Thymus (tissue), 14 donors: Measurements from ENCODE around the gene MEIS1. TPM values are rescaled to one million over a fixed set of nuclear protein-coding genes. Genes with fewer than 3 reads are reported as not detected.
"Not testable (repeated sequence)": the region's sequence is repeated elsewhere in the genome, so short reads cannot be mapped to it uniquely, and the experiment has no call there.

ENCODE experiments used
- DNase-seq, 9 donors: peaks; one replicate each; pipeline ENCODE4 v3.0.0-alpha.2; 2013; ENCODE audit warnings: low spot score in 9 of 9, low read depth in 6 of 9, missing footprints in 1 of 9
- H3K27ac ChIP-seq, 2 donors: one replicate each; pipeline ENCODE4 v1.5.1; 2013; ENCODE audit warnings: control low read depth in 1 of 2, low read depth in 1 of 2, low read length in 1 of 2, mild to moderate bottlenecking in 1 of 2, moderate library complexity in 1 of 2
- H3K27me3 ChIP-seq, 2 donors: one replicate each; pipeline ENCODE4 v1.5.1; 2013; ENCODE audit warnings: low read length in 1 of 2; ENCODE audit not compliant: control insufficient read depth in 2 of 2, insufficient read depth in 1 of 2
- H3K36me3 ChIP-seq, 2 donors: one replicate each; pipeline ENCODE4 v1.5.1; 2013; ENCODE audit warnings: low read length in 1 of 2, mild to moderate bottlenecking in 1 of 2, moderate library complexity in 1 of 2; ENCODE audit not compliant: control insufficient read depth in 2 of 2, insufficient read depth in 2 of 2
- H3K4me1 ChIP-seq, 2 donors: one replicate each; pipeline ENCODE4 v1.5.1; 2013; ENCODE audit warnings: low read length in 2 of 2; ENCODE audit not compliant: control insufficient read depth in 2 of 2, insufficient read depth in 2 of 2
- H3K4me3 ChIP-seq, 2 donors: one replicate each; pipeline ENCODE4 v1.5.1; 2013; ENCODE audit warnings: low read length in 2 of 2, control low read depth in 1 of 2, mild to moderate bottlenecking in 1 of 2
- H3K9me3 ChIP-seq, 2 donors: one replicate each; pipeline ENCODE4 v1.5.1; 2013; ENCODE audit warnings: low read length in 1 of 2, mild to moderate bottlenecking in 1 of 2; ENCODE audit not compliant: control insufficient read depth in 2 of 2, insufficient read depth in 1 of 2
- WGBS: extraction: QIAGEN DNeasy Blood & Tissue Kit; methylation state at CpG from one replicate; pipeline ENCODE4 v1.1.7; 2013; 5-methylcytosine and 5-hydroxymethylcytosine counted together
- long read RNA-seq, 10 donors: transcript quantifications; one replicate each; lab custom pipeline, GENCODE V29; 2026
- polyA plus RNA-seq: library from polyadenylated mRNA; stranded (reverse); fragments of 200-250 nt; gene quantifications from one replicate; pipeline ENCODE4 v1.2.3, GENCODE V29; 2013
- total RNA-seq: library from RNA; stranded (reverse); fragments of 120-200 nt; gene quantifications from one replicate; pipeline ENCODE4 v1.2.4, GENCODE V29; 2013
- donor health status: healthy.

MEIS1 gene
- 9.8 TPM for total RNA-seq
- polyA plus RNA-seq: 15.5 TPM
- long read RNA-seq, donor 1: 0 reads
- long read RNA-seq, donor 2, full-length matches to known transcripts: 8 of 34 reads
- long read RNA-seq, donor 2, partial matches to known transcripts: 26 of 34 reads
- long read RNA-seq, donor 2, other reads (novel, unspliced or antisense): 0 of 34 reads
- long read RNA-seq, donor 3, full-length matches to known transcripts: 2 of 2 reads
- long read RNA-seq, donor 3, partial matches to known transcripts: 0 of 2 reads
- long read RNA-seq, donor 3, other reads (novel, unspliced or antisense): 0 of 2 reads
- long read RNA-seq, donor 4, full-length matches to known transcripts: 3 of 9 reads
- long read RNA-seq, donor 4, partial matches to known transcripts: 6 of 9 reads
- long read RNA-seq, donor 4, other reads (novel, unspliced or antisense): 0 of 9 reads
- long read RNA-seq, donor 5, full-length matches to known transcripts: 4 of 28 reads
- long read RNA-seq, donor 5, partial matches to known transcripts: 24 of 28 reads
- long read RNA-seq, donor 5, other reads (novel, unspliced or antisense): 0 of 28 reads
- long read RNA-seq, donor 6, full-length matches to known transcripts: 5 of 5 reads
- long read RNA-seq, donor 6, partial matches to known transcripts: 0 of 5 reads
- long read RNA-seq, donor 6, other reads (novel, unspliced or antisense): 0 of 5 reads
- long read RNA-seq, donor 7: 0 reads
- long read RNA-seq, donor 8, full-length matches to known transcripts: 1 of 1 reads
- long read RNA-seq, donor 8, partial matches to known transcripts: 0 of 1 reads
- long read RNA-seq, donor 8, other reads (novel, unspliced or antisense): 0 of 1 reads
- long read RNA-seq, donor 9: 0 reads
- long read RNA-seq, donor 10, full-length matches to known transcripts: 1 of 1 reads
- long read RNA-seq, donor 10, partial matches to known transcripts: 0 of 1 reads
- long read RNA-seq, donor 10, other reads (novel, unspliced or antisense): 0 of 1 reads

DNA sequence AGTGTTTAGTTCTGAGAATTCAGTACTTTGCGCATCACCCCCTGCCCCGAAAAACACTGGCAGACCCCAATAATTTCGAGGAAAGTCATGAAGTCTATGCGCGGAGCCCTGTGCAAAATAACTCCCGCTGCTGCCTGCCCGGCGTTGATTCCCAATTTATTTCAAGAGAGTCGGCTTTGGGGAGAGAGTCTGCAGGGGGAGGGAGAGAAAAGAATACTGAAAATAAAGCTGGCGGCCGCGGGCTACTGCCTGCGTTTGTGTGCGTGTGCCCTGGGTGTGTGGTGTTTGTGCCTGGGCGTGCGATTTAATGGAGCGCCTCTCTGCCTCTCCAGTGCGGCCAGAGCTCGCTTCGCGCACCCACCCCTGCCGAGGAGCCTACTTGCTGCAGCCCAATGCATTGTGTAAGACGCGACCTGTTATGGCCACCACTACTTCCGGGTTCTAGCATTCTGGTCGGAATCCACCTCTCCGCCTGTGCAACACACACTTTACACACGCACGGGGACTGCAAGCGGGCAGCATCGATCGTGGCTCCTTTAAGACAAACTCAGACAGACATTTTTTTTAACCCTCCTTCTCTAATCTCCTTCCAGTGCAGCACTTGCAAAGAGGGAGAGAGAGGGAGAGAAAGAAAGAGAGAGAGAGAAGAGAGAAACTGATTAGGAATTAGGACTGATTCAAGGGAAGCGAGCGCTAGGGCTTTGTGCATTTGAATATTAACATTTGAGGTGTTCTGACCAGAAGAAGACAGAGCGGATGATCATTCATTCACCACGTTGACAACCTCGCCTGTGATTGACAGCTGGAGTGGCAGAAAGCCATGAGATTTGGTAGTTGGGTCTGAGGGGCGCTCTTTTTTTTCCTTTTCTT is at the start of gene MEIS1:
Gene MEIS1, plus strand, starts transcription at position 447 of the 870 bp plus-strand sequence. CDS start 732 bp downstream, outside the sequence.
- Histone ChIP-seq H3K4me3 (peak within 1 kb of the TSS; percentile 44 to 46), H3K9me3 (peaks cover 2 to 4% of the 10 kb centered on the region in 2 donors), H3K4me1 (peaks cover 0 to 11% of the 10 kb centered on the region in 2 donors), H3K27me3 (peaks cover 76 to 100% of the 10 kb centered on the region in 2 donors), H3K36me3 (no peaks in the 10 kb centered on the region), H3K27ac (peak within 1 kb of the TSS; percentile 57 to 64)
- under 1% methylated on average over 38 of the region's 38 CpGs for WGBS
- peak in 7 of 9 donors; percentile 28 to 75 (median 51) for DNase-seq

- Histone ChIP-seq H3K27me3 (no peaks in the 10 kb centered on the region), H3K4me3 (no peak overlapping the region), H3K36me3 (no peaks in the 10 kb centered on the region), H3K4me1 (no peaks in the 10 kb centered on the region), H3K27ac (no peak overlapping the region), H3K9me3 (no peaks in the 10 kb centered on the region)
- WGBS: 89% methylated on average over 9 of the region's 9 CpGs
- DNase-seq: no peak
Observed at GRCh38 chr2:66387016-66387753, 47.7 kb upstream of the MEIS1 start.

DNA sequence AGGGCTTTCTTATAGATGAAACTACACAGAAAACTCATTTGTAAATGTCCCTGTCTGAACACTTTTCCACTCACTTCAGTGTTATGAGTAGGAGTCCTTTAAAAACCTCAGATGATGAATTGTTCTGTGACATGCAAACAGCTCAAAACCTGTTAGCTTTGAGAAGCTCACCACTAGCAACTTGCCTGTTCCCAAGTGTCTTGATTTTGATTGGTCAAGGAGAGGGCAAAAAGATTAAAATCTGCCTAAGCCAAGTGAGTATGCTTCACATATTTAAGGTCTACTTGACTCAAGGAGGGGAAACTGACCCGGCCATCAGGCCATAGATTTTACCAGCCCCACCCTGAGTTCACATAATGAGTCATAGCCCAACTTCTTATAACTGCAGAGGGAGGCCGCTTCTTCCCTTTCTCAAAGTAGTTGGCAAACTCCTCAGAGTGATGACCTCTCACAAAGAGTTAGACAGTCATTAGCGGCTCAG is 45.2 kb upstream of the MEIS1 start:
- H3K27me3 ChIP-seq: no peaks in the 10 kb centered on the region
- DNase-seq: no peak
- WGBS: 95% methylated on average over 3 of the region's 3 CpGs
- H3K4me3 ChIP-seq: no peak overlapping the region
- H3K27ac ChIP-seq: peak overlapping the region; percentile 56 to 66
- no peaks in the 10 kb centered on the region for H3K9me3 ChIP-seq
- H3K4me1 ChIP-seq: no peaks in the 10 kb centered on the region
- H3K36me3 ChIP-seq: no peaks in the 10 kb centered on the region

DNA sequence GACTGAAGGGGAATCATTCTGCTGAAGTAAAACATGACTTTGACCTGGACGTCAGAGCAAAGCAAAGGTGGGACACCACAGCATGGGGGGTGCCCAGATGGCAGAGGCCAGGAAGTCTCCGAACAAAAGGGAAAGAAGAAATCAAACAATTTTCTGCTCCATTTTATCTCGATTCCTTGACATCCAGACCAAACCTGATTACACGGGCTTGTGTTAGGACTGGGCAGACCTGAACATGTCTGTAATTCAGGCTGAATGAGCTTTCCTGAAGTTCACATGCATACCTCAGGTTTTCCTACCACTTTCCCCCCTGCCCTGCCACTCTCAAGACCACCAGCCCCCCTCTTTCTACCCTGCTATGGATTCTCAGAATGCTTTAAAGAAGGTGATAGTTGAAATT is 44.8 kb upstream of the MEIS1 start:
- Histone ChIP-seq H3K27ac (peak overlapping the region; percentile 56 to 66), H3K4me1 (no peaks in the 10 kb centered on the region), H3K27me3 (no peaks in the 10 kb centered on the region), H3K36me3 (no peaks in the 10 kb centered on the region), H3K9me3 (no peaks in the 10 kb centered on the region), H3K4me3 (no peak overlapping the region)
- WGBS: 86% methylated on average over 4 of the region's 4 CpGs
- no peak for DNase-seq

DNA sequence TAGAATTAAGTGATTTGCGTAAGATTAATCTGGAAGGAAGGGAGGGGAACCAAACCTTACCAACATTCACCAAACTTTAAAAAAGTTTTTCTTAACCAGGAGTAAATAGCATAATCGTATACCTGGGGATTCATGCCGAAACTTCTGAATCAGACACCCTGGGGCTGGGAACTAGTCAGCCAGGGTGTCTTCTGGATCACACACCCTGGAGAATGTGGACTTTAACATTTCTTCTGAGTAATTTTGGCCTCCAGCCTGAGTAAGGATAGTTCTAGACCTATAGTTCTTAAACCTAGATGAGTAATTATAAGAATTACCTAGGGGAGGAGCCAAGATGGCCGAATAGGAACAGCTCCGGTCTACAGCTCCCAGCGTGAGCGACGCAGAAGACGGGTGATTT is 44.1 kb upstream of the MEIS1 start:
- Histone ChIP-seq H3K4me3 (no peak overlapping the region), H3K27ac (no peak overlapping the region), H3K36me3 (no peaks in the 10 kb centered on the region), H3K27me3 (no peaks in the 10 kb centered on the region), H3K9me3 (no peaks in the 10 kb centered on the region), H3K4me1 (no peaks in the 10 kb centered on the region)
- no peak for DNase-seq
- WGBS: 98% methylated on average over 9 of the region's 9 CpGs

GRCh38 chr2:66391240-66391639 is 43.7 kb upstream of the MEIS1 start:
- not testable (repeated sequence) for DNase-seq, H3K9me3 ChIP-seq, H3K4me3 ChIP-seq, H3K27ac ChIP-seq, H3K27me3 ChIP-seq, H3K36me3 ChIP-seq, H3K4me1 ChIP-seq
- 94% methylated on average over 19 of the region's 22 CpGs for WGBS

DNA sequence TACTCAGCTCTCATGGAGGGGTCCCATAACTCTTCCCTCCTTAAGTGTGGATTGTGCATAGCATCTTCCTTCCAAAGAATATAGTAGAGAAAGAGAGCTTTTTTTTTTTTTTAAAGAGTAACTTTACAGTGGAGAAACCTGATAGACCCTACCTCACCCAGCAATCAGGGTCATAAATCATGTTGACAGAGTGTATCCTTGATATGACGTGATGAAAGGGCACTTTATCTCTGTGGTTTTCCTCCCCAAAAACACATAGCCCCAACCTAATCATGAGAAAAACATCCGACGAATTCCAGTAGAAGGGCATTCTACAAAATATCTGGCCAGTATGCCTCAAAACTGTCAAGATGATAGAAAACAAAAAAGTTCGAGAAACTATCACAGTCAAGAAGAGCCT is 29.5 kb upstream of the MEIS1 start:
- WGBS: 53% methylated on average over 4 of the region's 4 CpGs
- no peaks in the 10 kb centered on the region for H3K9me3 ChIP-seq
- no peaks in the 10 kb centered on the region for H3K27me3 ChIP-seq
- no peaks in the 10 kb centered on the region for H3K36me3 ChIP-seq
- DNase-seq: peak in 1 of 9 donors; percentile 4
- H3K4me1 ChIP-seq: no peaks in the 10 kb centered on the region
- no peak overlapping the region for H3K27ac ChIP-seq
- H3K4me3 ChIP-seq: no peak overlapping the region

- DNase-seq: no peak
- Histone ChIP-seq H3K36me3 (no peaks in the 10 kb centered on the region), H3K4me3 (no peak overlapping the region), H3K4me1 (no peaks in the 10 kb centered on the region), H3K27ac (no peak overlapping the region), H3K27me3 (no peaks in the 10 kb centered on the region), H3K9me3 (no peaks in the 10 kb centered on the region)
- WGBS: 87% methylated on average over 2 of the region's 2 CpGs
Observed at GRCh38 chr2:66408905-66409304, 26.0 kb upstream of the MEIS1 start.
